Left ventricle myocardium inferior (tissue), 1 donor: ENCODE measurements around the gene SMYD2. TPM values are rescaled to one million over a fixed set of nuclear protein-coding genes. Genes with fewer than 3 reads are reported as not detected.
A peak's percentile ranks its signal among the peaks of the same experiment; 100 is the strongest.

Source experiments
- DNase-seq: peaks from one replicate; pipeline ENCODE4 v3.0.0-alpha.2; 2020
- H3K27ac ChIP-seq: fragments of 200-600 bp; replicated peaks from 2 replicates; pipeline ENCODE4 v1.8.0; 2021
- H3K27me3 ChIP-seq: fragments of 200-600 bp; 2 replicates; pipeline ENCODE4 v1.8.0; 2021; ENCODE audit warnings: low read depth
- H3K36me3 ChIP-seq: fragments of 200-600 bp; 2 replicates; pipeline ENCODE4 v1.8.0; 2021
- H3K4me1 ChIP-seq: fragments of 200-600 bp; 2 replicates; pipeline ENCODE4 v1.8.0; 2021
- H3K4me3 ChIP-seq: fragments of 200-600 bp; 2 replicates; pipeline ENCODE4 v1.8.0; 2021; ENCODE audit warnings: mild to moderate bottlenecking, moderate library complexity
- H3K9me3 ChIP-seq: fragments of 200-600 bp; replicated peaks from 2 replicates; pipeline ENCODE4 v1.8.0; 2021
- intact Hi-C: fragments of 100-400 bp; cut with micrococcal nuclease; formaldehyde crosslinking; loops from one replicate; pipeline ENCODE4 v1.11.0; 2022
- total RNA-seq: library from RNA; stranded (reverse); fragmentation: NEBNext Ultra II Directional; extraction: Animal tissue kit (Norgen Biotek cat#: 25700); gene quantifications from one replicate; pipeline ENCODE4 v1.2.1, GENCODE V29; 2021
- TF ChIP-seq, protein P1 (sequence below): fragments of 200-600 bp; IDR thresholded peaks from 2 replicates; pipeline ENCODE4 v1.8.0; 2021; ENCODE audit warnings: antibody characterized with exemption, mild to moderate bottlenecking, borderline replicate concordance
- donor health status: DM: no; HTN: yes; CAD: no; lungs with severe emphysema.

The SMYD2 gene
- total RNA-seq, 1 donor from 2014 or later, result 247 TPM

DNA sequence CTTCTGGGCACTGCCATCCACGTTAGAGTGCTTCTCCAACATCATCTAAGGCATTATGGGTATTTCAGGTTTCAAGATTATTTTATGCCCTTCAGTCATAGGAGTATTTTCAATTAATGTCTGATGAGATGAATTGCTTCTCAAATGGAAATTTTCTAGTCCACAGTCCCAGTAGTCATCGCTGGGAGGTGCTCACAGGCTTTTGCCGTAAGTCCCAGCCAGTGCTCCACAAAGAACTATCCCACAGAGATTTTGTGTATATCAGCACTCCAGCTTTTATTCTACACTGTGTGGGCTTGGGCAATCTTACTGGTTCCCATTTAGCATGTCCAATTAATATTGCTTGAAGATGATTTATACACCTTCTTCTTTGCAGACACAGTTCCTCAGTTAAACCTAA, 61.0 kb downstream of the SMYD2 start:
- TF ChIP-seq, protein P1, sequence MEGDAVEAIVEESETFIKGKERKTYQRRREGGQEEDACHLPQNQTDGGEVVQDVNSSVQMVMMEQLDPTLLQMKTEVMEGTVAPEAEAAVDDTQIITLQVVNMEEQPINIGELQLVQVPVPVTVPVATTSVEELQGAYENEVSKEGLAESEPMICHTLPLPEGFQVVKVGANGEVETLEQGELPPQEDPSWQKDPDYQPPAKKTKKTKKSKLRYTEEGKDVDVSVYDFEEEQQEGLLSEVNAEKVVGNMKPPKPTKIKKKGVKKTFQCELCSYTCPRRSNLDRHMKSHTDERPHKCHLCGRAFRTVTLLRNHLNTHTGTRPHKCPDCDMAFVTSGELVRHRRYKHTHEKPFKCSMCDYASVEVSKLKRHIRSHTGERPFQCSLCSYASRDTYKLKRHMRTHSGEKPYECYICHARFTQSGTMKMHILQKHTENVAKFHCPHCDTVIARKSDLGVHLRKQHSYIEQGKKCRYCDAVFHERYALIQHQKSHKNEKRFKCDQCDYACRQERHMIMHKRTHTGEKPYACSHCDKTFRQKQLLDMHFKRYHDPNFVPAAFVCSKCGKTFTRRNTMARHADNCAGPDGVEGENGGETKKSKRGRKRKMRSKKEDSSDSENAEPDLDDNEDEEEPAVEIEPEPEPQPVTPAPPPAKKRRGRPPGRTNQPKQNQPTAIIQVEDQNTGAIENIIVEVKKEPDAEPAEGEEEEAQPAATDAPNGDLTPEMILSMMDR, result no peak
- H3K27ac ChIP-seq, result peak overlapping the region; percentile 32
- no peaks in the 10 kb centered on the region for H3K9me3 ChIP-seq
- DNase-seq, result no peak
- H3K27me3 ChIP-seq, result no peaks in the 10 kb centered on the region
- no peak overlapping the region for H3K4me3 ChIP-seq
- intact Hi-C loops, result no loop called here
- peaks cover 24% of the 10 kb centered on the region for H3K4me1 ChIP-seq
- peaks cover 32% of the 10 kb centered on the region for H3K36me3 ChIP-seq

DNA sequence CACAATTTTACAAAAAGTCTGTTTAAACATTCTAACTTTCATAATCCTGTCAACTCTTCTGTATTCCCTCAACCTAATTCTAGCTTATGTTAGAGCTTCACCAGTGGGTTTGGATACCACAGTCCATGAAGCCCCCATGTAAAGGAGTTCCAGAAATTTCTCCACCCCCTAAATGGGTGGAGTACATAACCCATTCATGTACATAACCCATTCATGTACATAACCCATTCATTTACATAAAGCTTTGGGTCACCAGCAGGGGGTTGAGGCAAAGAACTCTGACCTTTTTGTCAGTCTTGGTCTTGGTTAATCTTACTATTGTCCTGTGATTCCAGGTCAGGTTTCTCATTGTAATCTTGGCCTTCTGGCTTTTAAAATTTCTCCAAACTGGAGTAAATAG, 61.6 kb downstream of the SMYD2 start:
- DNase-seq, result no peak

DNA sequence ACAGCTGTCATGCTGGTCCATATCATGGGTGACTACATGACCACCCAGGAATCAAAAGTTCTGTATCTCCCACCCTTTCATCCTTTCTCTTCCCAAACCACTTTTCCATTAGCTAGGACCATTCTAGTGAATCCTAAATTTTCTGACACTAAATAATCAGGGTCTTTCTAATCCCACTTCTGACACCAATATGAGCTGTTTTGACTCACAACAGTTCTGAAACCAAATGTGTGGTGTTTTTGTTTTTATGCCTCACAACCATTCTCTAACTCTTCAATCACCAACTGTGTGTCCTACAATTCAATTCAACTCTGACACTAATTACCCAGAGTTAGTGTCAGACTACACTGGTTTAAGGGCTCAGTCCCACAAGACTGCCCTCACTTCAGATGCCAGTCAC, 63.9 kb downstream of the SMYD2 start:
- H3K27ac ChIP-seq, result no peak overlapping the region
- H3K4me3 ChIP-seq, result no peak overlapping the region
- no peaks in the 10 kb centered on the region for H3K27me3 ChIP-seq
- no peaks in the 10 kb centered on the region for H3K9me3 ChIP-seq
- H3K36me3 ChIP-seq, result peaks cover 46% of the 10 kb centered on the region
- no peak for DNase-seq
- no peaks in the 10 kb centered on the region for H3K4me1 ChIP-seq
- intact Hi-C loops, result no loop called here
- TF ChIP-seq, protein P1, result no peak

More for the DNA sequence above, 61.6 kb downstream of the SMYD2 start:
- Histone ChIP-seq H3K4me1 (peaks cover 18% of the 10 kb centered on the region), H3K9me3 (no peaks in the 10 kb centered on the region), H3K36me3 (peaks cover 36% of the 10 kb centered on the region), H3K27me3 (no peaks in the 10 kb centered on the region), H3K27ac (no peak overlapping the region), H3K4me3 (no peak overlapping the region)
- TF ChIP-seq, protein P1, result no peak
- intact Hi-C loops, result no loop called here

DNA sequence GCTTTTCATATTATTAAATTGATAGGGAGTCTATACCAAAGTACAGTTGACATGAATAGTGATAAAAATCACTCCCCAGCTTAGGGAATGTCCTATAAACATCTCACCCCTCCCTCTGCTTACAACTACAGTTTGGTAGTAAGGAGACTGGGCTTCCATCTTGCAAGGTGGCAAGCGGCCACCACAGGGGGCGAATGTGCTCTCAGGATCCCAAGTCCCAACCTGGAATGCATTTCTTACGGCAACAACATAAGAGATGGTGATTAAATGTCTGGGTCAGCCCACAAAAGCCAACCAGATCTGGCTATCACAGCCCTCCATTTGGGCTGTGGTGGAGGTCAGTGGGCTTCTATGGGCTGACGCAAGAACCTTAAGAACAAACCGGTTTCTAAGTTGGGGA, 68.0 kb downstream of the SMYD2 start:
- Histone ChIP-seq H3K4me3 (no peak overlapping the region), H3K27ac (no peak overlapping the region), H3K27me3 (no peaks in the 10 kb centered on the region), H3K4me1 (peaks cover 19% of the 10 kb centered on the region), H3K9me3 (no peaks in the 10 kb centered on the region), H3K36me3 (peaks cover 45% of the 10 kb centered on the region)
- intact Hi-C loops, result no loop called here
- TF ChIP-seq, protein P1, result no peak
- no peak for DNase-seq

DNA sequence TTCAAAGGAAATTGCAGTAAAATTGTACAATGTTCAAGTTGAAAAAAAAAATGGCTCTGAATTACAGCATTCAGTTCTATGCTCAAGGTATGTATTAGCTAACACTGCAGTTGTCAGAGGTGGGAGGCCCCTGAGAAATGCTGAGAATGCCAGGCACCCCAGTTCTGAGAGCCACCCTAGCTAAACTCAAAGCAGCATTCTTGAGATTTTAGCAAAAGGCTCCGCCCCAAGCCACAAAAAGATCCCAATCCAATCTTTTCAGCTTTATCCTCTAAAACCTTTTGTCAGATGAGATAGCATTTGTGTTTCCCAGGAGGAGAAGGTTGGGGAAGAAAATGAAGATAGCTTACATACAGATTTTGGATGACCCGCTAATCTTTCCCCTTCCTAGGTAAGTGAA, 68.8 kb downstream of the SMYD2 start:
- H3K4me3 ChIP-seq, result no peak overlapping the region
- peaks cover 37% of the 10 kb centered on the region for H3K36me3 ChIP-seq
- H3K9me3 ChIP-seq, result no peaks in the 10 kb centered on the region
- no peak overlapping the region for H3K27ac ChIP-seq
- H3K4me1 ChIP-seq, result peaks cover 19% of the 10 kb centered on the region
- no peaks in the 10 kb centered on the region for H3K27me3 ChIP-seq
- TF ChIP-seq, protein P1, result no peak
- intact Hi-C loops, result no loop called here
- DNase-seq, result no peak
